Measurements from ENCODE around the gene UBE2L6. TPM values are rescaled to one million over a fixed set of nuclear protein-coding genes. Genes with fewer than 3 reads are reported as not detected.
A peak's percentile ranks its signal among the peaks of the same experiment; 100 is the strongest.

The UBE2L6 gene
- polyA plus RNA-seq, 3 donors: 101 to 284 (median 268) TPM

- Histone ChIP-seq H3K27ac (ENCODE audit: low read depth in 1 of 2, low read length in 2 of 2) (no peak overlapping the region), H3K4me3 (replicated peaks in 1 of 3; ENCODE audit: low read depth in 2 of 3, low read length in 3 of 3) (peak overlapping the region; percentile 44 to 75 (median 46)), H3K9ac (ENCODE audit: insufficient read depth, low read length, poor library complexity, severe bottlenecking) (peak overlapping the region; percentile 58), H4K20me1 (ENCODE audit: insufficient read depth, low read length) (no peaks in the 10 kb centered on the region), H2AFZ (ENCODE audit: insufficient read depth, low read depth, low read length, poor library complexity, severe bottlenecking) (peak overlapping the region; percentile 87), H3K79me2 (ENCODE audit: insufficient read depth, low read length) (no peaks in the 10 kb centered on the region), H3K27me3 (ENCODE audit: control insufficient read depth in 2 of 2, insufficient read depth in 2 of 2, low read length in 2 of 2) (no peaks in the 10 kb centered on the region), H3K36me3 (replicated peaks in 1 of 2; ENCODE audit: control insufficient read depth in 1 of 2, insufficient read depth in 2 of 2, low read length in 2 of 2) (no peaks in the 10 kb centered on the region), H3K4me2 (replicated peaks; ENCODE audit: extremely low read depth, low read length, poor library complexity, severe bottlenecking) (peak overlapping the region; percentile 88), H3K9me3 (replicated peaks in 1 of 2; ENCODE audit: control insufficient read depth in 1 of 2, insufficient read depth in 1 of 2, low read length in 2 of 2) (no peaks in the 10 kb centered on the region), H3K4me1 (ENCODE audit: control insufficient read depth in 1 of 2, insufficient read depth in 2 of 2, low read length in 2 of 2) (peaks cover 9 to 18% of the 10 kb centered on the region in 2 donors)
- no peaks in the 10 kb centered on the region for H3K36me3 Mint-ChIP-seq
- peak in 1 of 3 donors; percentile 8 for DNase-seq
- peaks cover 0 to 6% (median 3%) of the 10 kb centered on the region in 3 donors for H3K27me3 Mint-ChIP-seq (ENCODE audit: low read depth in 3 of 3)
- intact Hi-C loops (cut with micrococcal nuclease): no loop called here
- H3K4me1 Mint-ChIP-seq: peaks cover 20% of the 10 kb centered on the region
- no peaks in the 10 kb centered on the region for H3K9me3 Mint-ChIP-seq
- no peak overlapping the region for H3K27ac Mint-ChIP-seq
- peak overlapping the region; percentile 82 to 91 for H3K4me3 Mint-ChIP-seq
- WGBS (ENCODE audit: insufficient coverage): 1% methylated on average over 15 of the region's 33 CpGs
- no peak for TF ChIP-seq CTCF (IDR thresholded peaks at IDR 0.05)
These were observed 30.7 kb upstream of the UBE2L6 start for GRCh38 chr11:57597916-57598830.

GRCh38 chr11:57597461-57597915 is 30.0 kb upstream of the UBE2L6 start, which contains the start of gene SERPING1:
Gene SERPING1, plus strand, starts transcription at chr11:57597685. Its CDS starts 586 bp downstream, at chr11:57598271.
- DNase-seq: no peak
- Histone ChIP-seq H3K79me2 (ENCODE audit: insufficient read depth, low read length) (no peaks in the 10 kb centered on the region), H3K9ac (ENCODE audit: insufficient read depth, low read length, poor library complexity, severe bottlenecking) (peak within 1 kb of the TSS; percentile 58), H3K27me3 (ENCODE audit: control insufficient read depth in 2 of 2, insufficient read depth in 2 of 2, low read length in 2 of 2) (no peaks in the 10 kb centered on the region), H4K20me1 (ENCODE audit: insufficient read depth, low read length) (no peaks in the 10 kb centered on the region), H3K4me1 (ENCODE audit: control insufficient read depth in 1 of 2, insufficient read depth in 2 of 2, low read length in 2 of 2) (peaks cover 9 to 18% of the 10 kb centered on the region in 2 donors), H3K4me2 (replicated peaks; ENCODE audit: extremely low read depth, low read length, poor library complexity, severe bottlenecking) (peak within 1 kb of the TSS; percentile 88), H3K27ac (ENCODE audit: low read depth in 1 of 2, low read length in 2 of 2) (no peak within 1 kb of the TSS), H3K9me3 (replicated peaks in 1 of 2; ENCODE audit: control insufficient read depth in 1 of 2, insufficient read depth in 1 of 2, low read length in 2 of 2) (no peaks in the 10 kb centered on the region), H2AFZ (ENCODE audit: insufficient read depth, low read depth, low read length, poor library complexity, severe bottlenecking) (peak within 1 kb of the TSS; percentile 87), H3K36me3 (replicated peaks in 1 of 2; ENCODE audit: control insufficient read depth in 1 of 2, insufficient read depth in 2 of 2, low read length in 2 of 2) (no peaks in the 10 kb centered on the region), H3K4me3 (replicated peaks in 1 of 3; ENCODE audit: low read depth in 2 of 3, low read length in 3 of 3) (peak within 1 kb of the TSS; percentile 44 to 75 (median 46))
- no peaks in the 10 kb centered on the region for H3K36me3 Mint-ChIP-seq
- no peak for TF ChIP-seq CTCF (IDR thresholded peaks at IDR 0.05)
- H3K4me1 Mint-ChIP-seq: peaks cover 17% of the 10 kb centered on the region
- intact Hi-C loops (cut with micrococcal nuclease): no loop called here
- WGBS (ENCODE audit: insufficient coverage): 78% methylated on average over 3 of the region's 10 CpGs
- H3K27me3 Mint-ChIP-seq (ENCODE audit: low read depth in 3 of 3): peaks cover 0 to 6% (median 4%) of the 10 kb centered on the region in 3 donors
- H3K9me3 Mint-ChIP-seq: no peaks in the 10 kb centered on the region
- H3K4me3 Mint-ChIP-seq: peak within 1 kb of the TSS; percentile 82 to 91
- H3K27ac Mint-ChIP-seq: peak within 1 kb of the TSS in 2 of 7 donors; percentile 45 to 47

Data from CD14-positive monocyte (primary cell).